ENCODE data around the gene LPCAT1. TPM values are rescaled to one million over a fixed set of nuclear protein-coding genes. Genes with fewer than 3 reads are reported as not detected.

LPCAT1 gene
- total and polyA plus RNA-seq, 2 of the 13 experiments (the other 11 are each of a cell fraction or from before 2014, with no cell fraction given) = 29.8 to 90.6 TPM

- TF ChIP-seq ZNF30 (CRISPR knock-in tag; IDR thresholded peaks at IDR 0.05) (no peak), ZIK1 (CRISPR knock-in tag; IDR thresholded peaks at IDR 0.05; ENCODE audit: borderline replicate concordance, low read depth) (0 out of 2 replicates have a peak, but pooled peaks have one; percentile 39), SP2 (CRISPR knock-in tag; IDR thresholded peaks at IDR 0.05) (no peak), ZNF143 (CRISPR knock-in tag; IDR thresholded peaks at IDR 0.05) (peak; percentile 56), ZNF251 (CRISPR knock-in tag; IDR thresholded peaks at IDR 0.05) (no peak), BCLAF1 (IDR thresholded peaks at IDR 0.05) (no peak), CENPT (CRISPR knock-in tag; IDR thresholded peaks at IDR 0.05; ENCODE audit: low read depth) (no peak), ZNF605 (CRISPR knock-in tag; IDR thresholded peaks at IDR 0.05) (no peak), DMTF1 (CRISPR knock-in tag; IDR thresholded peaks at IDR 0.05) (no peak), MXD1 (CRISPR knock-in tag; IDR thresholded peaks at IDR 0.05) (peak; percentile 26), ZBTB1 (CRISPR knock-in tag; IDR thresholded peaks at IDR 0.05; ENCODE audit: borderline replicate concordance) (no peak), ZNF549 (CRISPR knock-in tag; IDR thresholded peaks at IDR 0.05) (no peak), ZEB1 (IDR thresholded peaks at IDR 0.05; ENCODE audit: insufficient replicate concordance, low read depth) (peak; percentile 83), ZNF10 (CRISPR knock-in tag; IDR thresholded peaks at IDR 0.05; ENCODE audit: borderline replicate concordance, low read depth) (no peak), IRF1 (CRISPR knock-in tag; IDR thresholded peaks at IDR 0.05; ENCODE audit: low read depth) (no peak), SOX5 (CRISPR knock-in tag; IDR thresholded peaks at IDR 0.05; ENCODE audit: borderline replicate concordance) (peak; percentile 89), HNF4A (CRISPR knock-in tag; IDR thresholded peaks at IDR 0.05) (peak; percentile 84), RELA (CRISPR knock-in tag; IDR thresholded peaks at IDR 0.05) (0 out of 2 replicates have a peak, but pooled peaks have one; percentile 60), GTF3A (CRISPR knock-in tag; conservative IDR thresholded peaks at IDR 0.05) (no peak), ZBTB42 (CRISPR knock-in tag; IDR thresholded peaks at IDR 0.05) (0 out of 2 replicates have a peak, but pooled peaks have one; percentile 21)
Measured at GRCh38 chr5:1555011-1555807, 31.4 kb upstream of the LPCAT1 start (continued).

Measured in HepG2 (cell line).